ENCODE measurements around the gene THSD4. TPM values are rescaled to one million over a fixed set of nuclear protein-coding genes. Genes with fewer than 3 reads are reported as not detected.

THSD4 gene
- total RNA-seq, 6 experiments from 2014 or later, result 5.2 to 21.8 (median 13.7) TPM

DNA sequence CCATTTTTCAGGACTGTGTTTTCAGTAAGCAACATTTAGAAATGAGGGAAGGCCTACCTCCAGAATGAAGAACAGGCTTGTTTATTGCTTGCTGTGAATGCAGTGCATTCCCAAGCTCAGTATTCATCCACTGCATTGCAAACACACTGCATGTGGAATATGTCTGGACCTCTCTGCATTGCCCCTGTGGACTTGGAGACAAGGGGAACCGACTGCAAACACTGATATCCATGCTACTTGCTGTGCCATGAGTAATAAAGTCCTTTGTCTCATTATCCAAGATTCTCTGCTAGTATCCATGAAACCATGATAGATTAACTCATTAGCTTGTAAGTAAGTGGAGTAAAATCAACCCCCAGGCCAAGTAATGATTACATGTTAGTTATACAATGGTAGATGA lies 393.9 kb downstream of the THSD4 start:
- Histone ChIP-seq H3K4me1 (peaks cover 0 to 34% (median 12%) of the 10 kb centered on the region in 4 donors), H3K27me3 (no peaks in the 10 kb centered on the region), H3K27ac (no peak overlapping the region), H3K9me3 (no peaks in the 10 kb centered on the region), H3K36me3 (no peaks in the 10 kb centered on the region), H3K4me3 (no peak overlapping the region)
- intact Hi-C loops (cut with DNase I), result no loop called here
- no peak for DNase-seq
- ATAC-seq, result no peak
- WGBS (ENCODE audit: insufficient coverage, low coverage, low lambda C conversion rate, missing lambda C conversion rate), result 67% methylated on average over 1 of the region's 1 CpG
- TF ChIP-seq, protein P1, sequence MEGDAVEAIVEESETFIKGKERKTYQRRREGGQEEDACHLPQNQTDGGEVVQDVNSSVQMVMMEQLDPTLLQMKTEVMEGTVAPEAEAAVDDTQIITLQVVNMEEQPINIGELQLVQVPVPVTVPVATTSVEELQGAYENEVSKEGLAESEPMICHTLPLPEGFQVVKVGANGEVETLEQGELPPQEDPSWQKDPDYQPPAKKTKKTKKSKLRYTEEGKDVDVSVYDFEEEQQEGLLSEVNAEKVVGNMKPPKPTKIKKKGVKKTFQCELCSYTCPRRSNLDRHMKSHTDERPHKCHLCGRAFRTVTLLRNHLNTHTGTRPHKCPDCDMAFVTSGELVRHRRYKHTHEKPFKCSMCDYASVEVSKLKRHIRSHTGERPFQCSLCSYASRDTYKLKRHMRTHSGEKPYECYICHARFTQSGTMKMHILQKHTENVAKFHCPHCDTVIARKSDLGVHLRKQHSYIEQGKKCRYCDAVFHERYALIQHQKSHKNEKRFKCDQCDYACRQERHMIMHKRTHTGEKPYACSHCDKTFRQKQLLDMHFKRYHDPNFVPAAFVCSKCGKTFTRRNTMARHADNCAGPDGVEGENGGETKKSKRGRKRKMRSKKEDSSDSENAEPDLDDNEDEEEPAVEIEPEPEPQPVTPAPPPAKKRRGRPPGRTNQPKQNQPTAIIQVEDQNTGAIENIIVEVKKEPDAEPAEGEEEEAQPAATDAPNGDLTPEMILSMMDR (IDR thresholded peaks at IDR 0.05), result no peak
- no peak for TF ChIP-seq POLR2A (IDR thresholded peaks at IDR 0.05)

DNA sequence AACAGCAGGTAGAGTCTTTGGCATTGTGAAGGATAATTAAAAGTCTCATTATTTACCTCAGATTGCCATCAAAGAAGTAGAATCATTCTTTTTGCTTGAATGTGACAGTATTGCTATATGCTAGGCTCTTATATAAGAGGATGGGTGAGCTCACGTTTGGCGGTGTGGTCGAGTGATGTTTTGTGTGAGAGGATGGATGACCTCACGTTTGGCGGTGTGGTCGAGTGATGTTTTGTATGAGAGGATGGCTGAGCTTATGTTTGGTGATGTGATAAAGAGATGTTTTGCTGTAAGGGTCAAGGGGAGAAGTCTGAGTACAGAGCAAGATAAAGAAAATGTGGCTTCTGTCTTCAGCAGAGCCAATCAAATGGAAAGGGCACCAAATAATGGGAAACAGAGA lies 395.5 kb downstream of the THSD4 start:
- TF ChIP-seq, protein P1 (IDR thresholded peaks at IDR 0.05), result no peak
- no peak for TF ChIP-seq POLR2A (IDR thresholded peaks at IDR 0.05)
- DNase-seq (no peak), ATAC-seq (no peak)
- Histone ChIP-seq H3K4me1 (peaks cover 0 to 49% (median 14%) of the 10 kb centered on the region in 4 donors), H3K36me3 (no peaks in the 10 kb centered on the region), H3K27ac (no peak overlapping the region), H3K9me3 (no peaks in the 10 kb centered on the region), H3K4me3 (no peak overlapping the region), H3K27me3 (no peaks in the 10 kb centered on the region)
- WGBS (ENCODE audit: insufficient coverage, low coverage, low lambda C conversion rate, missing lambda C conversion rate), result 62% methylated on average over 6 of the region's 6 CpGs
- intact Hi-C loops (cut with DNase I), result no loop called here

DNA sequence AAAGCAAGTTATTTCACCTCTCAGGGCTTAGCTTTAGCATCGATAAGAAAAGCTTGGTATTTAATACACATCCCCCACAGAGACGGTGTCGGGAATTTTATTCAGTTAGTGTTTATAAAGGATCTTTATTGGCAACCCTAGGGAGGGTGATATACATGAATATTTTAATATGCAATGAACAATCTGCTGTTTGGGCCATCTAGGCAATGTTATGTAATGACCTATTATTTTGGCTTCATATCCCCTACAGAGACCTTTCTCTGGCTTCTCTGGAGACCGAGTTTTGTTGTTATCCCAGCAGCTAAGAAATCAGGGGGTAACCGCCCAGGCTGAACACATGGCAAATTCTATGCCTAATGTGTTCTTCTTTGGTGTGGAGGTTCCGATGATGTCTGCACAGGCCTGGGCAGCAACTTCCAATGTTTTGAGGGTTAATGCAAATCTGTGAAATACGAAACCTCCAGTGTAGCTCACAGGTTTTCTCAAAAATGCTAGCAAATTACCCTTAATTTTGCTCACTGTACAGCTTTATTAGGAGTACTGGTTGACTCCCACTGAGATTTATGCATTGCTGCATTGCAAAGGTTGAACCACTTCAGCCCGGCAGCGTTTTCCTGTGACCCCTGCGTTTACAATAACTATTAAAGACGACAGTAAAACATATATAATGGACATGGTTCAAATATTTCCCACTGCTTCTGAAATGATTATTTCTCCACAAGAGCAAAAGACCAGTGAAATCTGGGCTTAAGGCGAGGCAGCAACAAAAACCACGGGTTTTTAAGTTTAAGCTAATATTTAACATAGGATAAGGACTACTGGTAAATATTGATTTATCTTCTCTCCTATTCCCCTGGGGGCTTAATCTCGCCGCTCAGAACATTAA lies 396.8 kb downstream of the THSD4 start:
- 39% methylated on average over 14 of the region's 15 CpGs for WGBS (ENCODE audit: insufficient coverage, low coverage, low lambda C conversion rate, missing lambda C conversion rate)
- Histone ChIP-seq H3K27me3 (no peaks in the 10 kb centered on the region), H3K4me1 (peaks cover 0 to 54% (median 14%) of the 10 kb centered on the region in 4 donors), H3K4me3 (no peak overlapping the region), H3K27ac (peak overlapping the region in 2 of 3 donors; percentile 71 to 87), H3K36me3 (no peaks in the 10 kb centered on the region), H3K9me3 (no peaks in the 10 kb centered on the region)
- TF ChIP-seq POLR2A (IDR thresholded peaks at IDR 0.05), result no peak
- TF ChIP-seq, protein P1 (IDR thresholded peaks at IDR 0.05), result no peak
- ATAC-seq, result peak; percentile 51 to 70 (median 62)
- DNase-seq, result no peak
- intact Hi-C loops (cut with DNase I), result no loop called here

DNA sequence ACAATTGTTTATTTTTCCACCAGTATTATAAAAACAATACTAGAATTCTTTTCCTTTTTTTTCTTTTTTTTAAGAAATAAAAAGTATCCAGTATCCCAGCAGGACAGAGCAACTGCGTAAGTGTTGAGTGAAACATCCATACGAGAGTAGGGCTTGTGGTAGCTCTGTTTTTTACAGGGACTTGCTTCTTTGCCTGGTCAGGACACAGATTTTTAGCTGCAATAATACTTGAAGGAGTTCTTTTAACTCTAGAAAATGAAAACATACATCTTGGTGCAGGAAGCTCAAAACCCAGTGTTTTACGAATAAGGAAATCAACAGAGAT lies 397.4 kb downstream of the THSD4 start:
- Histone ChIP-seq H3K4me3 (no peak overlapping the region), H3K27ac (peak overlapping the region in 2 of 3 donors; percentile 57 to 87), H3K27me3 (no peaks in the 10 kb centered on the region), H3K36me3 (no peaks in the 10 kb centered on the region), H3K4me1 (peaks cover 0 to 54% (median 14%) of the 10 kb centered on the region in 4 donors), H3K9me3 (no peaks in the 10 kb centered on the region)
- DNase-seq, result no peak
- intact Hi-C loops (cut with DNase I), result no loop called here
- 42% methylated on average over 3 of the region's 3 CpGs for WGBS (ENCODE audit: insufficient coverage, low coverage, low lambda C conversion rate, missing lambda C conversion rate)
- TF ChIP-seq, protein P1 (IDR thresholded peaks at IDR 0.05), result no peak
- no peak for TF ChIP-seq POLR2A (IDR thresholded peaks at IDR 0.05)
- peak in 2 of 4 donors; percentile 5 to 7 for ATAC-seq
